GM19025 (cell line): ENCODE measurements around the gene STIM1.
"Not testable (repeated sequence)": the region's sequence is repeated elsewhere in the genome, so short reads cannot be mapped to it uniquely, and the experiment has no call there.

Experiments used
- ATAC-seq: cut with Tn5 transposase; IDR thresholded peaks from one replicate; pipeline ENCODE4 v1.9.1; 2021; ENCODE audit warnings: mild to moderate bottlenecking, low read depth, moderate library complexity; ENCODE audit not compliant: unreplicated experiment

Gene STIM1

GRCh38 chr11:3879967-3880542 is 24.6 kb downstream of the STIM1 start:
- peak; percentile 38 for ATAC-seq

- no peak for ATAC-seq
Measured at GRCh38 chr11:3880724-3881123, 25.3 kb downstream of the STIM1 start.

DNA sequence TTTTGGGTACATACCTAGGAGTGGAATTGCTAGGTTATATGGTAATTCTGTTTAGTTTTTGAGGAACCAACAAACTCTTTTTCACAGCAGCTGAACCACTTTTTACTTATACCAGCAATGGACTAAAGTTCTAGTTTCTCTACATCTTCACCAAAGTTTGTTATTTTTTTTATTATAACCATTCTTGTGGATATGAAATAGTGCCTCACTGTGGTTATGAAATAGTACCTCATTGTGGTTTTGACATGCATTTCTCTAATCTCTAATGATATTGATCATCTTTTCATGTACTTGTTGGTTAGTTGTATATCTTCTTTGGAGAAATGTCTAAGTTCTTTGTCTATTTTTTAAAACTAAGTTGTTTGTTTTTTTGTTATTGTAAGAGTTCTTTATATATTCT is 27.2 kb downstream of the STIM1 start:
- ATAC-seq, result no peak

GRCh38 chr11:3885855-3886254 is 30.4 kb downstream of the STIM1 start:
- ATAC-seq, result no peak

- ATAC-seq, result no peak
Measured at GRCh38 chr11:3886985-3887384, 31.5 kb downstream of the STIM1 start.

- no peak for ATAC-seq
Measured at GRCh38 chr11:3888876-3889275, 33.4 kb downstream of the STIM1 start.

GRCh38 chr11:3890014-3890413 is 34.5 kb downstream of the STIM1 start:
- ATAC-seq, result no peak

DNA sequence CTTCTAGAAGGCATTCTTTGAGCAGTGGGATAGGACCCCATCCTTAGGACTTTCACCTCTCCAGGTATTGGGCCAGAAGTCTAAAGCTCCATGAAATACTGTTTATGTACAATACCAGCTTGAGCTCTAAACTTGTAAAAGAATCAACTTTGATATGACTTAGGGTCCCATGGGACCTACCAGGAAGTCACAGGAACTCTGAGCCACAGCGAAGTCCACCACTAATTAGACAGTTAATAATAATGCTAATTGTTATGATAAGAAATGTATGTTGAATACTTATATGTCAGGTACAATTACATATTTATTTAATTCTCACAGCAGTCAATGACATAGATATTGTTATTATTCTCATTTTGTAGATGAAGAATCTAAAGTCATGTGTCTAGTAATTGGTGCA is 35.3 kb downstream of the STIM1 start:
- ATAC-seq, result no peak

DNA sequence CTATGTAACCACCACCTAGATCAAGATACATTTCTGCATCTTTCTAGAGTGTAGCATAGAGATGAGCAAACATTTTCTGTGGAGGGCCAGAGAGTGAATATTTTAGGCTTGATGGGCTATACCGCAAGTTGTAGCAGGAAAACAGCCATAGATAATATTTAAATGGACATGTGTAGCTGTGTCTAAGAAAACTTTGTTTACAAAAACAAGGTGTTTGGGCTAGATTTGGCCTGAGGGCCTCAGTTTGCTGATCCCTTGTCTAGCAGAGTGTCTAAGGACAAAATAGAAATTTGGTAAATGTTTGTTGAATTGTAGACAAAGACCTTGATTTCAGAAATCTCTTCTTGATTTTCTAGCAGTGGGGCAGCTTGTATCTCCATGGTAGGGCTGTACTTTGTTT is 36.3 kb downstream of the STIM1 start:
- no peak for ATAC-seq

DNA sequence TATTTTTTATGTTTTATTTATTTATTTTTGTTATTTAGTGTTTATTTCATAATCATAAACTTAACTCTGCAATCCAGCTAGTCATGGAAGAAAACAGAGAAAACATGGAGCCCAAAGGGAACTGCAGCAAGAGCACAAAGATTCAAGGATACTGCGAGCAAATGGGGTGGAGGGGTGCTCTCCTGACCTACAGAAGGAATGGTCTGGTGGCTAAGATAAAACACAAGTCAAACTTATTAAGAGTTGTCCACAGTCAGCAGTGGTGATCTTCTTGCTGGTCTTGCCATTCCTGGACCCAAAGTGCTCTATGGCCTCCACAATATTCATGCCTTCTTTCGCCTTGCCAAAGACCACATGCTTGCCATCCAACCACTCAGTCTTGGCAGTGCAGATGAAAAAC is 36.7 kb downstream of the STIM1 start:
- ATAC-seq, result no peak

DNA sequence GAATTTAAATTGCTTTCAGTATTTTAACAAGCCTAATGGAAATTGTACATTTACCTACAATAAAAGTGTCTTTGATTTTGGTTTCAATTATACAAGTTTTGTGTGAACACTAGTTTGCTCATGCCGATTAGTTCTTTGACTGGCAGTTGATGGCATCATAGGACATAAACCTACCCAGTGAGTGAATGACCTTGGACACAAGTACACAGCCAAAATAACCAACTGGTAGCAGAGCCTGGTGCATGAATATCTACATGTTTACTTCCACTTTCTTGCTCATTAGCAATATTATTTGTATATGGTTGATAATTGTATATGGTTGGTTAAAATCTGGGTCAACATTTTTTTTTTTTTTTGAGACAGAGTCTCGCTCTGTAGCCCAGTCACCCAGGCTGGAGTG is 37.8 kb downstream of the STIM1 start:
- no peak for ATAC-seq

GRCh38 chr11:3894128-3894731 is 38.8 kb downstream of the STIM1 start:
- ATAC-seq, result peak; percentile 99

DNA sequence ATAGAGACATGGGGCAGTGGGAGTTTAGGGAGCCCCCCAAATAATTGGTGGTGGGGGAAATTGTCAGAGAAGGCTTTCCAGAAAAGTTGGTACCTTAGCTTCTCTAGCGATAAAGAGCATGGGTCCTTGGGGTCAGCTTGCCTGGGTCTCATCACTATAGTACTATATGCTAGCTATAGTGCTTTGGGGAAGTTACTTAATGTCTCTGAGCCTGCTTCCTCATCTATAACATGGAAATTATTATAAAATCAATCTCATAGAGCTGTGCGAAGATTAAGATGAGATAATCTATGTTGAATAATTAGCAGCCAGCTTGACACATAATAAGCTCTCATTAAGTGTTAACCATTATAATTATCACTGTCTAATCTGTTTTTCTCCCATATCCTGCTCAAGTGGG is 41.2 kb downstream of the STIM1 start:
- ATAC-seq, result no peak

DNA sequence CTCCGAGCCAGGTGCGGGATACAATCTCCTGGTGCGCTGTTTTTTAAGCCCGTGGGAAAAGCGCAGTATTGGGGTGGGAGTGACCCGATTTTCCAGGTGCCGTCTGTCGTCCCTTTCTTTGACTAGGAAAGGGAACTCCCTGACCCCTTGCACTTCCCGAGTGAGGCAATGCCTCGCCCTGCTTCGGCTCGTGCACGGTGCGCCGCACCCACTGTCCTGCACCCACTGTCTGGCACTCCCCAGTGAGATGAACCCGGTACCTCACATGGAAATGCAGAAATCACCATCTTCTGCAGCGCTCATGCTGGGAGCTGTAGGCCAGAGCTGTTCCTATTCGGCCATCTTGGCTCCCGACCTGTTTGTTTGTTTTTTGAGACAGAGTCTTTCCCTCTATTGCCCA is 44.8 kb downstream of the STIM1 start:
- ATAC-seq, result not testable (repeated sequence)

- no peak for ATAC-seq
Measured at GRCh38 chr11:3901249-3902025, 46.0 kb downstream of the STIM1 start.

DNA sequence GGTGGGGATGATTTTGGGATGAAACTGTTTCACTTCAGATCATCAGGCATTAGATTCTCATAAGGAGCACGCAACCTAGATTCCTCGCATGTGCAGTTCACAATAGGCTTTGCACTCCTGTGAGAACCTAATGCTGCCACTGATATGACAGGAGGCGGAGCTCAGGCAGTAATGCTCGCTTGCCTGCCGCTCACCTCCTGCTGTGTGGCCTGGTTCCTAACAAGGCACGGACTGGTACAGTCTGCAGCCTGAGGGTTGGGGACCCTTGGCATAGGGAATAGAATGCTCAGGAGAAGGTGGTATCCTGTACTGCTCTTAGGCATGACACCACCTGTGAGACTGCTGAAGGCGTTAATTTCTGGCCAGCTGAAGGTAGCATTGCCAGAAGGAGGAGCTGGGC is 47.0 kb downstream of the STIM1 start:
- no peak for ATAC-seq

- ATAC-seq, result no peak
Measured at GRCh38 chr11:3903207-3903896, 47.9 kb downstream of the STIM1 start.

DNA sequence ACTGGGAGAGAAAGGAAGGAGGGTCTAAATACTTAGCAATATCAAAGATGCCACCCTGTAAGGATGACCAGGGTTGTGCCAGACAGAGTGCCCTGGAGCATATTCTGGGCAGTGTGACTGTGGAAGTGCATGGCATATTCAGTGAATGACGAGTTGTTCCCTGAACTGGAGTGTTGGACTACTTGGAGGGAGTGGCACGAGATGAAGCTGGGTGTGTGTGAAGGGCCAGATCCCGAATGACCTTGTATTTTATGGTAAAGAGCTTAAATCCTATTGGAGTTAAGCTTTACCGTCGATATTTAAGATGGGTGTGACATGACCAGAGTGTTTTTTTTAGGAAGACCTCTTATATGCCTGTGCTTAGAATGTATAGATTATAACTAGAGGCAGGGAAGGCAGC is 48.8 kb downstream of the STIM1 start:
- no peak for ATAC-seq

- no peak for ATAC-seq
Measured at GRCh38 chr11:3905080-3905953, 49.9 kb downstream of the STIM1 start.

DNA sequence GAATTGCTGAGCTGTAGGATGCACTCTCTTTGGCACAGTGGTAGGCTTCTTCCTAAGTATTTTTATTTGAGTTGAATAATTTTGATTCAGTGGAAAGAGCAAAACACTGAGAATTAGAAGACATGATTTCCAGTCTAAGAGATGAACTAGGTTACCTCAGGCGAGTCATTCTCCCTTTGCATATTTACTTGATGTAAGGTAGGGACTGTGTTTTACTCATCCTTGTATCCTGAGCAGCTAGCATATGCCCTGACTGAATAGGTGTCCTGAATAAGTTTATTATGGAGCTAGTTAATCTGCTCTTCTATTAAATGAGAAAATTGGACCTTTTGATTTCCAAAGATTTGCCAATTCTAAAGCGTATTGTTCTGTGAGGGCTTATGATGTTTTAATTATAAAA is 50.7 kb downstream of the STIM1 start:
- no peak for ATAC-seq
